NB4 (cell line): ENCODE data around the gene ST6GALNAC1.

ENCODE experiments used
- POLR2A ChIP-seq: IDR thresholded peaks from 2 replicates; pipeline ENCODE4 v1.6.1; 2011; ENCODE audit warnings: mild to moderate bottlenecking; ENCODE audit not compliant: insufficient read length; ENCODE audit errors: extremely low read depth
- TF ChIP-seq, protein P1 (sequence below): IDR thresholded peaks from 2 replicates; pipeline ENCODE4 v1.6.1; 2011; ENCODE audit warnings: low read depth, low read length

- TF ChIP-seq, protein P1, sequence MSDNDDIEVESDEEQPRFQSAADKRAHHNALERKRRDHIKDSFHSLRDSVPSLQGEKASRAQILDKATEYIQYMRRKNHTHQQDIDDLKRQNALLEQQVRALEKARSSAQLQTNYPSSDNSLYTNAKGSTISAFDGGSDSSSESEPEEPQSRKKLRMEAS, result no peak
- no peak for TF ChIP-seq POLR2A
These were observed 1.4 kb upstream of the ST6GALNAC1 start for GRCh38 chr17:76644995-76645394.
